Stimulated activated CD4-positive, alpha-beta T cell treated with anti-CD3 and anti-CD28 coated beads, Interleukin-2, amount 100 ng/mL, for 24 hours (primary cell): ENCODE measurements around the gene MAP2K7.
"Not testable (repeated sequence)": the region's sequence is repeated elsewhere in the genome, so short reads cannot be mapped to it uniquely, and the experiment has no call there.

Experiments used
- DNase-seq, 2 donors: peaks; one replicate each; pipeline ENCODE4 v3.0.0-alpha.2; 2020

MAP2K7 gene

GRCh38 chr19:7885818-7886217 is 17.9 kb upstream of the MAP2K7 start:
- no peak for DNase-seq

- DNase-seq, result no peak
These were observed 16.1 kb upstream of the MAP2K7 start for GRCh38 chr19:7887408-7888144.

GRCh38 chr19:7888145-7888825 is 15.4 kb upstream of the MAP2K7 start, which contains the start of gene LRRC8E:
Gene LRRC8E, plus strand, starts transcription at chr19:7888510. Its CDS starts 7,094 bp downstream, at chr19:7895604.
- peak; percentile 46 to 72 for DNase-seq

GRCh38 chr19:7888826-7889217 is 14.9 kb upstream of the MAP2K7 start:
- no peak for DNase-seq

GRCh38 chr19:7893362-7894101 is 10.1 kb upstream of the MAP2K7 start:
- not testable (repeated sequence) for DNase-seq

- DNase-seq, result no peak
These were observed 8.9 kb upstream of the MAP2K7 start for GRCh38 chr19:7894612-7895309.

GRCh38 chr19:7895565-7895964 is 8.1 kb upstream of the MAP2K7 start:
- no peak for DNase-seq

- no peak for DNase-seq
These were observed 6.4 kb upstream of the MAP2K7 start for GRCh38 chr19:7897292-7897691.

- DNase-seq, result no peak
These were observed 4.7 kb upstream of the MAP2K7 start for GRCh38 chr19:7898967-7899366.

GRCh38 chr19:7899751-7900378 is 3.8 kb upstream of the MAP2K7 start:
- DNase-seq, result no peak

GRCh38 chr19:7900401-7900870 is 3.2 kb upstream of the MAP2K7 start:
- DNase-seq, result no peak

- DNase-seq, result no peak
These were observed 2.7 kb upstream of the MAP2K7 start for GRCh38 chr19:7900931-7901330.

- DNase-seq, result no peak
These were observed 2.3 kb upstream of the MAP2K7 start for GRCh38 chr19:7901337-7901736.

GRCh38 chr19:7902796-7903243 is 857 bp upstream of the MAP2K7 start:
- DNase-seq, result no peak

- no peak for DNase-seq
These were observed 670 bp downstream of the MAP2K7 start for GRCh38 chr19:7904074-7905020.

- DNase-seq, result no peak
These were observed 1.6 kb downstream of the MAP2K7 start for GRCh38 chr19:7905268-7905667.

GRCh38 chr19:7905859-7906258 is 2.2 kb downstream of the MAP2K7 start:
- no peak for DNase-seq

- DNase-seq, result no peak
These were observed 3.4 kb downstream of the MAP2K7 start for GRCh38 chr19:7907122-7907521.

- no peak for DNase-seq
These were observed 3.9 kb downstream of the MAP2K7 start for GRCh38 chr19:7907544-7907943.

- no peak for DNase-seq
These were observed 4.5 kb downstream of the MAP2K7 start for GRCh38 chr19:7908078-7908699.
